Activated CD8-positive, alpha-beta memory T cell treated with anti-CD3 and anti-CD28 coated beads, Interleukin-2, amount 50 U/mL, for 4 hours (primary cell): ENCODE results near the gene MDK.
A peak's percentile ranks its signal among the peaks of the same experiment; 100 is the strongest.

ENCODE experiments used
- DNase-seq: peaks from one replicate; pipeline ENCODE4 v3.0.0-alpha.2; 2020

The MDK gene

DNA sequence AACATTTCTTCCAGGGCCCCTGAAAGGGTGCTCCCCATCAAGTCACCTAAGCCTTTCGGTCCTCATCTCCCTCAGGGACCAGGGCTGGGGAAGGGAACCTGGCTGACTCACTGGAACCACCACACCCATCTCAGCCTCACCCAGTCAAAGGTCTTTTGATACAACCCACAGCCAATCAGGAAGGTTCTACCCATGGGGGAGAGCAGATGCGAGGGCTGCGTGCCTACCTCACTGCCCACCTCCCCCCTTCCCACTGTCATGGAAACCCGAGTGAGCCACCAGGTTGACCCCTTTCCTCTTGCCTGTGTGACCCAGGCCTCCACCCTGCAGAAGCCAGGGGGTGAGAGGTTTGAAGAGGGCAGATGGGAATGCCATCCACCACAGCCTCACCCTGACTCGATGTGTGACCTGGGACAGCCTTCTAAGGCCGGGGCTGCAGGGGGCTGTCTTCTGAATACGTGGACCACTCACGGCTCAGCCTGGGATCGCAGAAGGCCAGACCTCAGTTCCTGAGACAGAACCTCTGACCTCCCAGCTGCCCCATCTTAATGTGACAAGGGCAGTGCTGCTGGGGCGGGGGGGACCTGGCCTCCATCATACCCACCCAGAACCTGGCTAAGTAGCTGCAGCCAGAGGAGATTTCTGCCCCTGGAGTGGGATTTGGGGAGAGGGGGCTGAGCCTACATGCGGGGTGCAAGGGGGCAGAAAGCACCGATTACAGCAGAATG, 2.7 kb downstream of the MDK start:
- DNase-seq = no peak

DNA sequence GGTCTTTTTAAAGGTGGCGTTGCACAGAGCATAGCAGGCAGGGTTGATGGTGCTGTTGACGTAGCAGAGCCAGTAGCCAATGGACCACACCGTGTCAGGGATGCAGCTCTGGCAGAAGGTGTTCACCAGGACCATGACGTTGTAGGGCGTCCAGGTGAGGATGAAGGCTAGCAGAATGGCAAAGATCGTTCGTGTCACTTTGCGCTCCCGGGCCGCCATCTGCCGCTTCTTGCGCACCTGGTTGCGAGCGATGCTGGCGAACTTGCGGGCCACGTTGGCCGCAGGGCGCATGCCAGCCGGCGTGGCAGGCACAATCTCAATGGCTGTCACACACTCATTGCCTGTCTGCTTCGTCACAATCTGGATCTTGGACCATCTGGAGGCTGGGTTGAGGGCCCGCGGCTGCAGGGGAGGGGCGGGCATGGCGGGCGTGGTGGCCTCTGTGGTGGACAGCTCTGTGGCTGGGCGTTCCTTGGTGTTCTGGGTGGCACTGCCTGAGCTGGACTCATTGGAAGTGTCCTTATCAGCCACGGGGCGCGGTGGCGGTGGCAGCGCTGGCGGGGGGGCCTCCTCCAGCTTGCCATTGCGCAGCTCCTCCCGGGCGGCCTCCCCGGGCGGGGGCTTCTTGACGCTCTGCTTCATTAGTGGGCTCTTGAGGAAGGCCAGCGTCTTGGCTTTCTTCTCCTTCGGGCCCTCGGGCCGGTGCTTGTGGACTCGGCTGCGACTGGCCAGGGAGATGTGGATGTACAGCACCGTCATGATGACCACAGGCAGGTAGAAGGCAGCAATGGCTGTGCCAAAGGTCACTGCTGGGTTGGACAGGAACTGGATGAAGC, 3.9 kb downstream of the MDK start:
- no peak for DNase-seq

DNA sequence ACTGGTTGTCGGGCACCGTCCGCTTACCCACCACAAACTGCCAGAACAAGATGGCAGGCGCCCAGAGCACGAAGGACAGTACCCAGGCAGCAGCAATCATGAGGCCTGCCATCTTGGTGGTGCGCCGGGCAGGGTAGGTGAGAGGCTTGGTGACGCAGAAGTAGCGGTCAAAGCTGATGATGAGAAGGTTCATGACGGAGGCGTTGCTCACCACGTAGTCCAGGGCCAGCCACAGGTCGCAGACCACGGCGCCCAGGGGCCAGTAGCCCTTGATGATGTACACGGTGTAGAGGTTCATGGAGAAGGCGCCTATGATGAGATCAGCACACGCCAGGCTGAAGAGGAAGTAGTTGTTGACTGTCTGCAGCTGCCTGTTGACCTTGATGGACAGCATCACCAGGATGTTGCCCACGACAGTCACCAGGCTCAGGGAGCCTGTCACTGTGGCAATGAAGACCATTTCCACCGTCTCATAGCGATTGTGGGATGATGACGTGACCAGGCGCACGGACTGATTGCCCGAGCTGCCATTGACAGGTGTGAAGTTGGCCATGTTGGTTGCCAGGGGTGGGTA, 4.6 kb downstream of the MDK start:
- DNase-seq = no peak

DNA sequence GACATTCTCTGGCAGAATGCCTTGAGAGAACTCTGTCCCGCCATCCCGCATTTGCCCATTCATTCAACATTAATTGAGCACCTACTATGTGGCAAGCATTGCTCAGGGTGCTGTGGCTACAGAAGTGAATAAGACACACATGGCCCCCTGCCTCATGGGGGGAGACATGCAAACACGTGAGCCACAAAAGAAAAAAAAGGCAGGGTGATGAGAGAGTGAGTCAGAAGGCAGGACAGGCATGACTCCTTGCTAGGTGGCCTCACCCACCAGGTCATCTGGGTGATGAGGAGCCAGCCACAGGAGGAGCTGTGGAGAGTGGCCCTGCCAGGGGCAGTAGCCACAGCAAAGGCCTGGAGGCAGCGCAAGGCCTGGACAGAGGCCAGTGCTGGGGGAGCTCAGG, 5.2 kb downstream of the MDK start:
- no peak for DNase-seq

DNA sequence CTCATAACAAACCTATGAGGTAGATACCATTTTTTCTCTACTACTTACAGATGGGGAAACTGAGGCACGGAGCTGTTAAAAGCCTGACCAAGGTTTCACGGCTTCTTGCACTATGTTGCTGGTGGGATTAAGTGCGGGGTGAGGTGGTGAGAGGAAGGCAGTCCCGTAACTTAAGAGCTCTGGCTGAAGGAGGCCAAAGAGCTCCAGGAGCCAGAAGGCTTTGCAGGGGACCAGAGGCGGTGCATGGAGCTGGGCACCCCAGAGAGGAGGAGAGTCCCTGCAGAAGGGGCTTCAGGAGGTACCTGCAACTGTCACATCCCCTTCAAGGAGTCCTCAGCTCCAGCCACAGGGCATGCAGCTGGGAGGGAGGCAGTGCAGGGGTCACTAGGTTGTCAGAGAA, 6.0 kb downstream of the MDK start:
- DNase-seq = no peak

DNA sequence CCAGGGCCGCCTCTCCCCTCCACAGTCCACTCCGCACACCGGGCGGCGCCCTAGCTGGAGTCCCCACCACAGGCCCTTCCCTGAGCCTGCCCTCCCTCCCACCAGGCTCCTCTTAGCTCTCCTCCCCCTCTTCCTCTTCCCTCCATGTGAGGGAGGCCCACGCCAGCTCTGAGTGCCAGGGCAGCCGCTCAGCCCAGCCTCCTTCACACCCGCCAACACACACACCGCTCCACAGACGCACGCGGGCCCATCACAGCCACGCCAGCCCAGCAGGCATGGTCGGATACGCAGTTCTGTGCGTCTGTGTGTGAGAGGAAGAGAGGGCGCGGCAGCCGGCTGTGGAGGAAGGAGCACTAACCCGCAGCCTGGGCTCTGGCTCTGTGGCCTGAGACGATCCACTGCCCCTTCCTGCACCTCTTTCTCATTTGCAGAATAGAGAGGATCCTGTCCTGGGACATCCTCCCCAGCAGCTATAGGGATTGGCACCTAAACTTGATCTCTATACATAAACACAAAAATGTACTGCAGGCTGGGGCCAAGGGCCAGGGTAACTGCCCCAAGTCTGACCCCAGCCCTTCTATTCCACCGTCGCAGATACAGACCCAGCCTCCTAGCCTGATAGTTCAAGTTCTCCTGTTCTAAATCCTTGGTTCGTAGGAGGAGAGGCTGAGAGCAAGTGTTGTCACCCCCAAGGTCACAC, 6.6 kb downstream of the MDK start:
- no peak for DNase-seq

DNA sequence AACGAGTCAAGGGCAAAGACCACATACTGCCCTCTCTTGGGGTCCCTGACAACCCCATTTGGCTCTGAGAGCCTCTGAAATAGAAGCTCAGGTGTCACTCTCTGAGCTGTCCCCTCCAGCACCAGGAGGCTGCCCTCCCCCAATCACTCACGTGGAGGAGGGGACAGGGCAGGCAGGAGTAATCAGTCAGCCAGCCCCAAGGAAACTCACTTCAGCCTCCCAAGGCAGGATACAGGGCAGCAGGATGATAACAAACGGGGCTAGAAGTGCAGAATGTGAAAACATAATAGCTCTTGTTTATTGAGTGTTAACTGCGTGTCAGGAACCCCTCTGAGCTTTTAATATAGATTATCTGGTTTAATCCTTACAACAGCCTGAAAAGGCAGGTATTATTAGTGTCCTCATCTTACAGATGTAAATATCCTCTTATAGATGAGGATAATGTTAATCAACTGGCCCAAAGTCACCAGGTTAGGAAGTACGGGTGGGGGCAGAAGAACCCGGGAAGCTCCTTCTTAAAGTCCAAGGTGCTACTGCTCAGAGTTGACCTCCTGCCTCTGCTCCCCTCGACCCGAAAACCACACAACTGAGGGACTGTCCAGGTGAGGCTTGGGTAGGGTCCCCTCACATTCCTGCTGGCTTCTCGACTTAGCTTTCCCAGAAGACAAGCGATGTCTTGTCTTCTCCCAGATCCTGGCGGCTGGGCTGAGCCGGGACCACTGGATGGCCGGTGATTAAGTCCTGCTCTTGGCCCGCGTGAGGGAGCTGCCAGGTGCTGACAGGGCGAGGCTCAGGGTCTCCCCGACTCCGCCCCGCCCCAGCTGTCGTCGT, 7.4 kb downstream of the MDK start:
- no peak for DNase-seq

DNA sequence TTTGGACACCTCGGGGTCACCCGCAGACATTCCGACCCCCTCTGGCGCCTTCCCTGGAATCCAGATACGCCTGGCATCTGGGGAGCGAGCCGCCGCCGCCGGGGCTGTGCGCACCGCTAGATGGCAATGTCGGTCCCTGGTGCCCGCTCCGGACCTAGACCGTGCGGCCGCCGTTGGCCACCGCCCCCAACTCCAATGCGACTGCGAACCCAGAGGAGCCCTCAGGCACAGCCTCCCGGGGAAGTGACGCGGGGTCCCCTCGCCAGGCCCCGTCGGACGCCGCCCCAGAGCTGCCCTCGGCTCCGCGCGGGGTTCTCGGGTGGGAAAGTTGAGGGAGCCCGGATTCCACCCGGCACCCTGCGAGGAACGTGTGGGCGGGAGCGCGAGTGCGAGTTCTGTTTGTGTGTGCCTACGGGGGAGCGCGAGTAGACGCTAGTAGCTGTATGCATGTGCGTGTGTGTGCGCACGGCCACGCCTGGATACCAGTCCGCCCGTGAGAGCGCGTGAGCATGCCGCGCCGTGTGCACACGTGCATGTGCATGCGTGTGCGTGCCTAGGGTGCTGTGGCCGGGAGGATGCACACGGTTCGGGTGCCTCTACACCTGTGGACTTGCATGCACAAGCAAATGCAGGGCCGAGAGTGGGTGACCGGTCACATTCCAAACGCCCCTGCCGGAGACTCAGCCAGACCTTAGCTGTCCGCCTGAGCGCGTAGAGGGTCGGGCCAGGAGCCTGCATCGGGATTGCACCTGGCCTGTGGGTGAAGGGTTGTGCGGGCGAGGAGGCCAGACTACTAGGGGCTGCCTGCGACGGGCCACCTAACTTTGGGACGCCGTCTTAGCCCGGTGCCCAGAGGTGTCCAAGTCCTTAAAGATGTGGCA, 8.2 kb downstream of the MDK start:
- DNase-seq = peak; percentile 46

DNA sequence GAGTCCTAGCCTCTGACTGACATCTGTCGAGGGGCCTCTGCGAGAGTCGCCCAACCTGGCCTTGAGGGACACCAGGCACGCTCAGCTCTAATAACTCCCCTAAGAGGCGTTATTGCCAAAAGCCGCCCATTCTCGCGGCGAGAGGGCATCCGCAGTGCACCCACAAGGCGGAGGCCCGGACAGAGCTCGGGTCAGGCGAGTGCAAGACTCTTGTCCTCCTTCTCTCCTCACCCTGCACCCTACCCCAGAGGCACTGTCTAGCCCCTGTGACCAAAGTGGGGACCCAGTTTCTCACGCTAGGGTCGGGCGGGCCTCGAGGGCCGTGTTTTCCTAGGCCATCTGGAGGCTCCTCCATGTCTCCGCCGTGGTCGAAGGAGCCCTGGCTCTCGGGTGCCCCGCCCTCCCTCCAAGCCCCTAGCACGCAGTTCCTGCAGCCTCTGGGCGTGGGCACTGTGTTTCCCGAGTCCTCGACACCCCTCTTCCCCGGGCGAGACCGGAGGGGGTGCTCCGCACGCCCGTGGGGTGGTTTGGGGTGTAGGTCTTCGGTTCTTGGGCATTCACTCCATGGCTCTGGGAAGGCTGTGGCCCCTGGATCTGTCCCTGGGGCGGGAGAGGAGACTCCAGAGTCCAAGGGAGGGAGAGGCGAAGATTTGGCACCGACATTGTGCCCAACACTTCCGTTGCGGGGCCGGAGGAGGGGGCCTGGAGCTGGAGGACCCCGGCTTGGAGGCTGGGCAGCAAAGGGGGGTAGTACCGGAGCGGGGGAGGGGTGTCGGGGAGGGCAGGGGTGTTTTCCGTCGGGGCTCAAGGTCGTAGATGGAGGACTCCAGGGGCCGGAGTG, 9.1 kb downstream of the MDK start:
- DNase-seq = no peak

DNA sequence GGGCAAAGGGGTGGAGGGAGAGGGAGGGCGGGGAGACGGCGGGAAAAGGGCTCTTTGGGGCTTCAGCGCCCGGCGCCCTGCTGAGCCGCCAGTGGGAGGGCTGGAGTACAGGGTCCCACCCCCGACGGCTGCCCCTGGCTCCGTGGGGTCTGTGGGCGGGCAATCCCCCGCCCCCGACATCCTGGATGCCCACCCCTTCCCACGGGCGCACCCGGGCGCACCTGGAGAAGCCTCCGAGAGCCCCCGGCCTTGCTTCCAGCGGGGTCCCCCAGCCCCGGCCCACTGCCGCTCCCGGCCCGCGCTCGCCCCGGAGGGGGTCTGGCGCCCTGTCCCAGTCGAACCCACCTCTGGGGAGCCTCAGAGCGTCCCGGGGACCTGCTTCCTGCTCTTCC, 9.7 kb downstream of the MDK start:
- no peak for DNase-seq

DNA sequence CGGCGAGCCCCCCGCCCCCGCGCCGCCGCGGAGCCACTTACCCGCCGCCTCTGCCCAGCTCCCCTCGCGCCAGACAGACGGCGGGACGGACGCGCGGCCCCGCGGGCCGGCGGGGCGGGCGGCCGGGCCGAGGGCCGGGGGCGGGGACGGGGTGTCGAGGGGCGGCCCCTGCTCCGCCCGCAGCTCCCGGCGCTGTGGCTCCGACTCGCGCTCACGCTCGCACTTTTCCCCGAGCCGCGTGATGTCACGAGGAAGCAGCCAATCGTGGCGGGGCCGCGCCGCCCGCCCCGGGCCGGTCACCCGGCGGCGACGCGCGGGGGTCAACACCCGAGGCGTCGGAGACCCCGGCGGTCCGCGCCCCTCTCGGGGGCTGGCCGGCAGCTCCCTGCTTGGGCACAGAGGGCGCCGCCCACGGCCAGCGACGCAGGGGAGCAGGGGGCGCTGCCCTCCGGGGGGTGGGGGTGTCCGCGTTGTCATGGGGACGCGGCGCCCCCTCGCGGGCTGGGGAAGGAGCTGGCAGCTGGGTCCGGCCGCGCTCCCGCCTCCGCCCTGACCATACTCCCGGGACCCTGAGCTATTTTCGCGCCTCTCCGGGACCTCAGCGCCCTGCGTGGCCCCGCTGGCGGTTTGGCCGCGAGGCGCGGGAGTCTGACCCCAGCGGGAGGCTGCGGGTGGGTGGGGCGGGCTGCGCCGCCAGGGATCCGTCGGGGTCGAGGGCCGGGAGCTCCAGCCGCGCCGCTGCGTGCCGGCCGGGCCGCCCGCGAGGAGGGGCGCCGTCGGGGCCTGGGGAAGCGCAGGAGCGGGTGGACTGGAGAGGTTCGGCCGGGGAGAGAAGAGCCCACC, 10.3 kb downstream of the MDK start, which contains the start of gene CHRM4:
Gene CHRM4 (minus strand): TSS at position 199 of the 843 bp plus-strand sequence. CDS start 5,219 bp downstream, outside the sequence.
- DNase-seq = no peak

DNA sequence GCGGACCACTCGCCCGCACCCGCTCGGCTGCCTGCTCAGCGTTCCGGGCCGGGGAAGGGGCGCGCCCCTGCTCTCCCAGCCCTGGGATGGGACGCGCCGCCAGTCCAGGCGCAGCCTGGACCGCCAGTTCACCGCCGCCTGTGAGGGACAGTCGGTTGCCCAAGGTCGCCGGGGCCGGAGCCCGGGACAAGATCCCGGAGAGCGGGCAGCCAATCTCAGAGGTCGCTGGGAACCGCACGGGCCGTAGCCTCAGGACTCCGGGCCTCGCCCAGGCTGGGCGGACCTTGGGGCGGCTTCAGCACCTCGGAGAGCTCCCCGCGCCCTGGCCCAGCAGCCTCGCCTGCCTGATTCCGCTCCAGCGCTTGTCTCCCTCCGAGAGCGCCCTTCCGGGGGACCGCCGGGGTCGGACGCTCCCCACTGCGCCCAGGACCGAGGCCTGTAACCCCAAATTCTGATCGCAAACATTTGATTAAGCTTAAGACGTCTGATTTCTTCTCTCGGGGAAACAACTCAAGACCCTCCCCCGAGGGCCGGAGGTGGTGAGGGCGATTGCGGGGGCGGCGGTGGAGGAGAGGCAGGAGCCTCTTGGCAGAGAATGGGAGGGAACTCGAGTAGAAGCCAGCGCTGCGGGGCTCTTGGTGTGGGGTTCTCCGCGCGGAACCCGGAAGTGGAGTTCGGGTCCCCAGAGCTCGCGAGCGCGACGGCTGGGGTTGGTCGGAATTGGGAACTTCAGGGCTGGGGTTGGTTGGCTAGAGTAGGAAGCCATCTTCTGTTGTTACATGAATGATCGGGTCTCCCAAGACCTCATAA, 11.2 kb downstream of the MDK start:
- DNase-seq = peak; percentile 77

DNA sequence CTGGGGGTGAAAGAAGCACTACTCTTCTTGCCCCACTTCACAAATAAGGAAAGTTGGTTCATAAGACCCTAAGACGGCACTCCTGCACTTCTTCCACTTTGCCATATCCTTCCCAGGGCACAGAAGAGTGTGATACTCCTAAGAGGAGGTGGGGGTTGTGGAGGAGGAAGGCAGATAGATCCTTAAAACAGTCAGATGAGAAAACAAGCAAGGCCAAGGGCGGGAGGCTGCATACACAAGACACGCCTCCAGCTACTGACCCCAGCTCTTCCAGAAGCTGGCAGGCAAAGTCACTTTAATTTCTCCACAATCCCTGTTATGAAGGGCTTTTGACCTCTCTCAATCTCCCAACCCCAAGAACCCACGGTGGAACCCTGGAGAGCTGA, 11.8 kb downstream of the MDK start:
- no peak for DNase-seq

DNA sequence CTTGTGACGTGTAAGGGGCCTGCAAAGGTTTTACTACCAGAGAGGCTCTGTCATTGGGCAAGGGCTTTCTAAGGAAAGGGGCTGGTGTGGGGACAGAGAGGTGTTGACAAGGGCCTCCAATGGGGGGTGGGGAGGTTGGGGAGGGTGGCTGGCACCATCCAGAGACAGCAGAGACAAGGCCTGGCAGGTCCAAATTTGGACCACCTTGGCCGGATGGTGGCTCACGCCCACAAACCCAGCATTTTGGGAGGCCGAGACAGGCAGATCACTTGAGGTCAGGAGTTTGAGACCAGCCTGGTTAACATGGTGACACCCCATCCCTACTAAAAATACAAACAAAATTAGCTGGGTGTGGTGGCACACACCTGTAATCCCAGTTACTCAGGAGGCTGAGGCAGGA, 12.3 kb downstream of the MDK start:
- DNase-seq = no peak

DNA sequence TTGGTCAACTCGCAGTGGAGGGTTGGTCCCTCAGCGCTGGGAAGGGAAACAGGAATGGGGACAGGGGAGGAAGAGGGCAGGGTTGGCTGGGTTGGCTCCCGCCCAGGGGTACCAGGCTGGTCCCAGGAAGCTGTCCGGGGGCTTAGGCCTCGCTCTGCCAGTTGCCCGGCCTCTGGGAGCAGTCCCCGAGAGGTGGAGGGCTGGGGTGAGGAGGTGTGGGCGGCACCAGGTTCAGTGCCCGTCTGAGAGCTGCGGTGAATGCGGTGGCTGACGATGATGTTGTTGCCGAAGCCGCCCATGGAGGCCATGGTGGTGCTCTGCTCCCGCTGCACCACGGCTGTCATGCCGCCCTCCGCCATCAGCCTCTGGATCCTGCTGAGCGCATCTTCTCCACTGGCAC, 16.1 kb downstream of the MDK start:
- DNase-seq = no peak

DNA sequence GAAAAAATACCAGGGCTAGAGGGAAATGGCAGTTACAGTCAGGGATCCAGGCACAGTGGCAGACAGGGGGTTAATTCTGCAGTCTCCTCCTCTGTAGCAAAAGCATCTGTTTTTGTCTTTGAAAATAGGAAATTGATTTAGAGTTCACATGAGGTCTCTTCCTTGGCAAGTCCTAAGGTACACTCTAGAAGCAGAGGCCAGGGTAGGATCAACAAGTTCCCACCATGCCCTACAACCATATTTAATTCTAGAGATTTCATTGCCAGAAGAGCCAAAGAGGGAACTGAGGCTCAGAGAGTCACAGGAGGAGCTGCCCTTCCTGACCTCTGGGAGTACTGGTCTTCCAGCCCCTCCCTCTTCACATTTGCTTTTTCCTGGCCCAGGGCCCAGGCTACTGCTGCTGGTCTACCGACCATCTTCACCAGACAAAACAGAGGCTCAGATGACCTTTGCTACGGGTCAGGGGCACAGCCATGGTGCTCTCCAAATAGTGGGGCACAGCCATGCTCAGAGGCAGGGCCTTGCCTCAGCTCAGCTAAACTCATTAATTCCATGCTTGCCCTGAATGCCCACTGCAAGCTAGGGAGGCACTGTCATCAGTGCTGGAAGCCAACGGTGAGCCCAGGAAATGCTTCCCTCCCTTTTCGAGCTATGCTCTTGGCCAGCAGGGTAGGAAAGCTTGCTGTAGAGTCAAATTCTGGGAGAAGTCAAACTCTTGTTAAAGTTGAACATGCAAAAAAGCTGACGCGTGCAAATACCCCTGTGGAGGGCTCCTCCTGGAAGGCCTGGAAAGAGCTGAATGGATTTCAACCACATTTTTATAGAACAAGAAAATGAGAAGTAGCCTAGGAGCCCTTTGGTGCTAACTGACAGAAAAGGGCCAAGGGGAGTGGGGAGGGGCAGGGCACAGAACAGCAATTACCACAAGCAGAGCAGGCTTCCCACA, 21.8 kb downstream of the MDK start:
- DNase-seq = no peak

DNA sequence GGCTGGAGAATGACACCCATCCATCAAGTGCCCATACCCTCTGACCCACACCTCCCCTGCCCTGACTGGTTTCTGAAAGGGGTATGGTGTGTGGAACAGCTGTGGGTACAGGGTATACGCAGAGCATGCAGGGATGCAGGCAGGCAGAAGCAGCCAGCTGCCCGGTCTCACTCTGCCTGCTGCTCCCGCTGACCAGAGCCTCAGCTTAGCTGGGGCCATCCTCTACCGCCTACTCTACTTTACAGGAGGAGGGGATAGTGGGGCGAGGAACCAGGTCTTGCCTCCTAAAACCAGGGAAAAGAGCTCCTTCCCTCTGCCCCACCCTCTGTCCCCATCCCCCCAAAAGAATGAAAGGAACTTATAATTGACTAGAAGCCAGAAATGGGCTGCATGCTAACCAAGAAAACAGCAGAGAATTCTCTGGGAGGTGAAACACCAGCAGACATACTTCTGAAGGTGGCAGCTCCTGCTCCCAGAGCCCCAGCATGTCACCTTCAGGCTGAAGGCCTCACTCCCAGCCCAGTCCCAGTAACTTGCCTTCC, 23.1 kb downstream of the MDK start:
- no peak for DNase-seq
